Measurements from ENCODE around the gene ITPRID2.

DNA sequence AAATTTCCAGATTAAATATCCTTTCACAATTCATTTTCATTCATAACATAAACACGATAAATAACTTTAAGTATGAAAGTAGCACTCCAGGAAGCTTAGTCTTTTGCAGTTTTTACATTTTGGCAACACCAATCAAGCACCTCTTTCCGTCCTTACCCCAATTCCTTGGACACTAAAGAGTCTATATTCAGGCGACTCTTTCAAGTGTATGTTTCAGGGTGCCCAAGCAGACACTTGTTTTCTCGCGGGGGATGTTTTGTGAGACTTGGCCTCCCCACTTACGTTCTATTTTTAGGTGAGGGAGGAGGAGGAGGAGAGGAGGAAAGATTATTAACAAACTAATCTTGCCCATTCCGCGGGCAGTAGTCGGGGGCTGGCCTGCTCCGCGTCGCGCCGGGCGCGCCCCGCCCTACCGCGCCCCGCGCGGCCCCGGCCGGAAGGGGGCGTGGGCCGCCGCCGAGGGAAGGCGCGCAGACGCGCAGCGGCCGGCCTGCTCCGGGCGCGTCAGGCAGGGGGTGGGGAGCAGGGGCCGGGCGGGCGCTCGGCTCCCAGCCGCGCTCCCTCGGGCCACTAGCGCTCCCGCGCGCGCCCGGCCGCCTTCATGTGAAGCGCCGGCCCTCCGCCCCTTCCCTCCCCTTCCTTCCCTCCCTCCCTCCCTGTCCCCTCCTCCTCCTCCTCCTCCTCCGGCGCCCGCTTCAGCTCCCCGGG lies at the start of gene ITPRID2:
- TF ChIP-seq EZH2 (IDR thresholded peaks at IDR 0.05) (no peak), EZH2phosphoT487 (IDR thresholded peaks at IDR 0.05) (no peak)
- TF ChIP-seq, protein P1, sequence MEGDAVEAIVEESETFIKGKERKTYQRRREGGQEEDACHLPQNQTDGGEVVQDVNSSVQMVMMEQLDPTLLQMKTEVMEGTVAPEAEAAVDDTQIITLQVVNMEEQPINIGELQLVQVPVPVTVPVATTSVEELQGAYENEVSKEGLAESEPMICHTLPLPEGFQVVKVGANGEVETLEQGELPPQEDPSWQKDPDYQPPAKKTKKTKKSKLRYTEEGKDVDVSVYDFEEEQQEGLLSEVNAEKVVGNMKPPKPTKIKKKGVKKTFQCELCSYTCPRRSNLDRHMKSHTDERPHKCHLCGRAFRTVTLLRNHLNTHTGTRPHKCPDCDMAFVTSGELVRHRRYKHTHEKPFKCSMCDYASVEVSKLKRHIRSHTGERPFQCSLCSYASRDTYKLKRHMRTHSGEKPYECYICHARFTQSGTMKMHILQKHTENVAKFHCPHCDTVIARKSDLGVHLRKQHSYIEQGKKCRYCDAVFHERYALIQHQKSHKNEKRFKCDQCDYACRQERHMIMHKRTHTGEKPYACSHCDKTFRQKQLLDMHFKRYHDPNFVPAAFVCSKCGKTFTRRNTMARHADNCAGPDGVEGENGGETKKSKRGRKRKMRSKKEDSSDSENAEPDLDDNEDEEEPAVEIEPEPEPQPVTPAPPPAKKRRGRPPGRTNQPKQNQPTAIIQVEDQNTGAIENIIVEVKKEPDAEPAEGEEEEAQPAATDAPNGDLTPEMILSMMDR (IDR thresholded peaks at IDR 0.05) = peak; percentile 29

Measured in neural progenitor cell (in vitro differentiated cells).